ENCODE data around the gene INPP4B. TPM values are rescaled to one million over a fixed set of nuclear protein-coding genes. Genes with fewer than 3 reads are reported as not detected.
A peak's percentile ranks its signal among the peaks of the same experiment; 100 is the strongest.

Gene INPP4B
- total RNA-seq, 1 experiment from 2014 or later = 17.6 TPM

- no peaks in the 10 kb centered on the region for H3K27me3 Mint-ChIP-seq (ENCODE audit: insufficient read depth, unreplicated experiment)
- H3K36me3 Mint-ChIP-seq (ENCODE audit: insufficient read depth, unreplicated experiment) = no peaks in the 10 kb centered on the region
- peaks cover 27% of the 10 kb centered on the region for H3K4me1 Mint-ChIP-seq (ENCODE audit: insufficient read depth, unreplicated experiment)
- DNase-seq (ENCODE audit: unreplicated experiment) = peak; percentile 86
- peak overlapping the region; percentile 84 for H3K27ac Mint-ChIP-seq (ENCODE audit: low read depth, unreplicated experiment)
- CTCF ChIA-PET = interaction anchor here (0.6 to 3.2 kb wide), 3 partner anchors 28 to 54 kb away, joined by 4 to 18 read pairs (median 5); no protein-coding TSS in a partner anchor
- H3K9me3 Mint-ChIP-seq (ENCODE audit: unreplicated experiment) = no peaks in the 10 kb centered on the region
- intact Hi-C loops (cut with micrococcal nuclease) = loop anchor here (5.0 kb wide), 2 partner anchors 36 to 56 kb away; no protein-coding TSS in a partner anchor
- H3K4me3 Mint-ChIP-seq (ENCODE audit: unreplicated experiment) = peak overlapping the region; percentile 19
- BruUV-seq (replicated peaks) = no TSS peak
- TF ChIP-seq CTCF (IDR thresholded peaks at IDR 0.05; ENCODE audit: unreplicated experiment) = no peak
- POLR2A ChIA-PET = interaction anchor here (0.6 to 6.8 kb wide), 10 partner anchors 13 to 725 kb away, joined by 3 to 30 read pairs (median 4); no protein-coding TSS in a partner anchor
These were observed 438.1 kb downstream of the INPP4B start for GRCh38 chr4:142408003-142408441.

GRCh38 chr4:142407596-142407995, 438.5 kb downstream of the INPP4B start:
- Mint-ChIP-seq H3K9me3 (ENCODE audit: unreplicated experiment) (no peaks in the 10 kb centered on the region), H3K4me3 (ENCODE audit: unreplicated experiment) (peak overlapping the region; percentile 80), H3K27me3 (ENCODE audit: insufficient read depth, unreplicated experiment) (no peaks in the 10 kb centered on the region), H3K27ac (ENCODE audit: low read depth, unreplicated experiment) (peak overlapping the region; percentile 84), H3K36me3 (ENCODE audit: insufficient read depth, unreplicated experiment) (no peaks in the 10 kb centered on the region), H3K4me1 (ENCODE audit: insufficient read depth, unreplicated experiment) (peaks cover 30% of the 10 kb centered on the region)
- peak; percentile 53 for DNase-seq (ENCODE audit: unreplicated experiment)
- no TSS peak for BruUV-seq (replicated peaks)
- intact Hi-C loops (cut with micrococcal nuclease) = loop anchor here (5.0 kb wide), 2 partner anchors 35 to 55 kb away; no protein-coding TSS in a partner anchor
- no peak for TF ChIP-seq CTCF (IDR thresholded peaks at IDR 0.05; ENCODE audit: unreplicated experiment)
- POLR2A ChIA-PET = interaction anchor here (0.6 to 6.8 kb wide), 14 partner anchors 7 to 370 kb away, joined by 3 to 30 read pairs (median 5); no protein-coding TSS in a partner anchor
- CTCF ChIA-PET = interaction anchor here (0.7 to 3.2 kb wide), 2 partner anchors 20 to 54 kb away, joined by 4 to 18 read pairs; no protein-coding TSS in a partner anchor

- DNase-seq (ENCODE audit: unreplicated experiment) = peak; percentile 39
- CTCF ChIA-PET = interaction anchor here (0.6 to 3.2 kb wide), 4 partner anchors 20 to 607 kb away, joined by 3 to 18 read pairs (median 4); no protein-coding TSS in a partner anchor
- Mint-ChIP-seq H3K9me3 (ENCODE audit: unreplicated experiment) (no peaks in the 10 kb centered on the region), H3K4me1 (ENCODE audit: insufficient read depth, unreplicated experiment) (peaks cover 36% of the 10 kb centered on the region), H3K27me3 (ENCODE audit: insufficient read depth, unreplicated experiment) (no peaks in the 10 kb centered on the region), H3K27ac (ENCODE audit: low read depth, unreplicated experiment) (peak overlapping the region; percentile 84), H3K36me3 (ENCODE audit: insufficient read depth, unreplicated experiment) (no peaks in the 10 kb centered on the region), H3K4me3 (ENCODE audit: unreplicated experiment) (peak overlapping the region; percentile 80)
- POLR2A ChIA-PET = interaction anchor here (0.6 to 6.8 kb wide), 22 partner anchors 8 to 554 kb away, joined by 3 to 48 read pairs (median 5); no protein-coding TSS in a partner anchor
- intact Hi-C loops (cut with micrococcal nuclease) = loop anchor here (5.0 kb wide), 2 partner anchors 35 to 55 kb away; no protein-coding TSS in a partner anchor
- BruUV-seq (replicated peaks) = no TSS peak
- no peak for TF ChIP-seq CTCF (IDR thresholded peaks at IDR 0.05; ENCODE audit: unreplicated experiment)
These were observed 439.1 kb downstream of the INPP4B start for GRCh38 chr4:142406917-142407501.

GRCh38 chr4:142406499-142406835, 439.6 kb downstream of the INPP4B start:
- no peak for TF ChIP-seq CTCF (IDR thresholded peaks at IDR 0.05; ENCODE audit: unreplicated experiment)
- ChIA-PET CTCF (interaction anchor here (0.6 to 3.2 kb wide), 5 partner anchors 34 to 608 kb away, joined by 3 to 18 read pairs (median 4); no protein-coding TSS in a partner anchor), POLR2A (interaction anchor here (0.7 to 6.8 kb wide), 18 partner anchors 11 to 553 kb away, joined by 3 to 48 read pairs (median 6); no protein-coding TSS in a partner anchor)
- Mint-ChIP-seq H3K4me1 (ENCODE audit: insufficient read depth, unreplicated experiment) (peaks cover 38% of the 10 kb centered on the region), H3K27ac (ENCODE audit: low read depth, unreplicated experiment) (peak overlapping the region; percentile 84), H3K4me3 (ENCODE audit: unreplicated experiment) (peak overlapping the region; percentile 80), H3K27me3 (ENCODE audit: insufficient read depth, unreplicated experiment) (no peaks in the 10 kb centered on the region), H3K36me3 (ENCODE audit: insufficient read depth, unreplicated experiment) (no peaks in the 10 kb centered on the region), H3K9me3 (ENCODE audit: unreplicated experiment) (no peaks in the 10 kb centered on the region)
- no TSS peak for BruUV-seq (replicated peaks)
- intact Hi-C loops (cut with micrococcal nuclease) = loop anchor here (5.0 kb wide), 2 partner anchors 34 to 54 kb away; no protein-coding TSS in a partner anchor
- no peak for DNase-seq (ENCODE audit: unreplicated experiment)
